NT2/D1 (cell line): ENCODE measurements around the gene AFF3.

Experiments used
- SUZ12 ChIP-seq: IDR thresholded peaks from 2 replicates; pipeline ENCODE4 v1.6.1; 2011; ENCODE audit not compliant: insufficient read length, insufficient read depth; ENCODE audit errors: extremely low read depth
- ZNF274 ChIP-seq: IDR thresholded peaks from 2 replicates; pipeline ENCODE4 v1.6.1; 2011; ENCODE audit warnings: mild to moderate bottlenecking, low read depth, low read length

GRCh38 chr2:100038011-100038410 lies 104.4 kb downstream of the AFF3 start:
- TF ChIP-seq ZNF274 = no peak
- TF ChIP-seq SUZ12 = no peak
